IMR-90 (cell line): ENCODE measurements around the gene LCP1. TPM values are rescaled to one million over a fixed set of nuclear protein-coding genes. Genes with fewer than 3 reads are reported as not detected.

ENCODE experiments used
- ATAC-seq: fragments of 200-7000 bp; cut with Tn5 transposase; 2 replicates; pipeline ENCODE4 v1.9.1; 2020; ENCODE audit warnings: low read depth, mild to moderate bottlenecking, moderate library complexity
- BruUV-seq: library from RNA; stranded (reverse); fragments of 400-500 nt; replicated peaks from 2 replicates; lab custom pipeline; 2021; lab: Mats Ljungman, UMichigan
- CTCF ChIA-PET: fragments of 300-600 bp; formaldehyde crosslinking; extraction: SDS; loops from one replicate; lab custom pipeline; 2021; ENCODE audit warnings: antibody characterized with exemption; lab: Yijun Ruan, JAX
- POLR2A ChIA-PET: fragments of 300-600 bp; sonication (Branson Sonifier 250); formaldehyde crosslinking; loops from one replicate; lab custom pipeline; 2022; ENCODE audit warnings: antibody characterized with exemption; ENCODE audit not compliant: unreplicated experiment; lab: Charles Lee
- DNase-seq: peaks from one replicate; pipeline ENCODE4 v3.0.0; 2013
- H2AFZ ChIP-seq: replicated peaks from 2 replicates; pipeline ENCODE3; 2013; ENCODE audit warnings: low read length, mild to moderate bottlenecking; ENCODE audit not compliant: poor library complexity
- H2AK5ac ChIP-seq: 2 replicates; pipeline ENCODE4 v1.6.1; 2013; ENCODE audit warnings: low read depth, low read length, inconsistent platforms
- H2AK9ac ChIP-seq: replicated peaks from 2 replicates; pipeline ENCODE3; 2013; ENCODE audit warnings: mild to moderate bottlenecking, low read depth, low read length, moderate library complexity; ENCODE audit not compliant: poor library complexity
- H2BK120ac ChIP-seq: 2 replicates; pipeline ENCODE4 v1.6.1; 2013; ENCODE audit warnings: low read depth, low read length, inconsistent platforms
- H2BK15ac ChIP-seq: 3 replicates; pipeline ENCODE4 v1.6.1; 2013; ENCODE audit warnings: low read depth, low read length, inconsistent platforms
- H2BK20ac ChIP-seq: 2 replicates; pipeline ENCODE4 v1.6.1; 2013; ENCODE audit warnings: low read depth, mild to moderate bottlenecking, inconsistent platforms, low read length, moderate library complexity
- H2BK5ac ChIP-seq: 2 replicates; pipeline ENCODE4 v1.6.1; 2013; ENCODE audit warnings: mild to moderate bottlenecking, low read depth, low read length, inconsistent platforms; ENCODE audit not compliant: poor library complexity, severe bottlenecking
- H3K14ac ChIP-seq: replicated peaks from 2 replicates; pipeline ENCODE4 v1.6.1; 2013; ENCODE audit warnings: low read depth, low read length, inconsistent platforms
- H3K18ac ChIP-seq: 2 replicates; pipeline ENCODE4 v1.6.1; 2013; ENCODE audit warnings: low read depth, low read length, control low read depth
- H3K23ac ChIP-seq: 2 replicates; pipeline ENCODE4 v1.6.1; 2013; ENCODE audit warnings: low read depth, low read length, inconsistent platforms
- H3K27ac ChIP-seq: 2 replicates; pipeline ENCODE4 v1.5.1; 2013; ENCODE audit warnings: mild to moderate bottlenecking, control low read depth, low read length; ENCODE audit not compliant: insufficient read depth
- H3K27me3 ChIP-seq: 2 replicates; pipeline ENCODE4 v1.6.1; 2013; ENCODE audit warnings: low read length; ENCODE audit not compliant: control insufficient read depth, insufficient read depth
- H3K36me3 ChIP-seq: 2 replicates; pipeline ENCODE4 v1.6.1; 2013; ENCODE audit warnings: low read length, mixed read lengths; ENCODE audit not compliant: control insufficient read depth, insufficient read depth
- H3K4ac ChIP-seq: 2 replicates; pipeline ENCODE4 v1.6.1; 2013; ENCODE audit warnings: low read depth, low read length, inconsistent platforms
- H3K4me1 ChIP-seq: 2 replicates; pipeline ENCODE4 v1.6.1; 2013; ENCODE audit warnings: low read length, mixed read lengths; ENCODE audit not compliant: control insufficient read depth, insufficient read depth
- H3K4me2 ChIP-seq: 2 replicates; pipeline ENCODE4 v1.6.1; 2013; ENCODE audit warnings: low read depth, mild to moderate bottlenecking, control low read depth, low read length, moderate library complexity
- H3K4me3 ChIP-seq: 2 replicates; pipeline ENCODE4 v1.5.1; 2013; ENCODE audit warnings: low read depth, mild to moderate bottlenecking, control low read depth, low read length, moderate library complexity; ENCODE audit not compliant: insufficient read depth
- H3K56ac ChIP-seq: 2 replicates; pipeline ENCODE4 v1.6.1; 2013; ENCODE audit warnings: low read length, inconsistent platforms; ENCODE audit not compliant: insufficient read depth; ENCODE audit errors: extremely low read depth
- H3K79me1 ChIP-seq, 2 experiments: 2 replicates each; pipeline ENCODE4 v1.6.1; 2013; ENCODE audit warnings: low read length in 2 of 2, inconsistent platforms in 1 of 2, low read depth in 1 of 2
- H3K9ac ChIP-seq: 2 replicates; pipeline ENCODE4 v1.6.1; 2013; ENCODE audit warnings: low read depth, low read length, control low read depth
- H3K9me1 ChIP-seq: 2 replicates; pipeline ENCODE4 v1.6.1; 2013; ENCODE audit warnings: low read length, inconsistent platforms; ENCODE audit not compliant: insufficient read depth
- H3K9me3 ChIP-seq: 2 replicates; pipeline ENCODE4 v1.6.1; 2013; ENCODE audit warnings: low read length; ENCODE audit not compliant: control insufficient read depth, insufficient read depth
- H4K20me1 ChIP-seq: 2 replicates; pipeline ENCODE4 v1.6.1; 2013; ENCODE audit warnings: low read length, inconsistent platforms; ENCODE audit not compliant: insufficient read depth
- H4K5ac ChIP-seq: 2 replicates; pipeline ENCODE4 v1.6.1; 2013; ENCODE audit warnings: mild to moderate bottlenecking, low read depth, low read length, control low read depth
- H4K8ac ChIP-seq, 2 experiments: 2 replicates each; pipeline ENCODE4 v1.6.1; 2013; ENCODE audit warnings: low read depth in 2 of 2, low read length in 2 of 2, control low read depth in 1 of 2, inconsistent platforms in 1 of 2
- H4K91ac ChIP-seq: 2 replicates; pipeline ENCODE4 v1.6.1; 2013; ENCODE audit warnings: low read depth, low read length, inconsistent platforms; ENCODE audit not compliant: insufficient read depth
- BHLHE40 ChIP-seq: fragments of 150-350 bp; IDR thresholded peaks from 2 replicates; pipeline ENCODE4 v1.6.1; 2016; ENCODE audit warnings: mild to moderate bottlenecking, low read depth, low read length
- CEBPB ChIP-seq: IDR thresholded peaks from 2 replicates; pipeline ENCODE4 v1.6.1; 2012; ENCODE audit warnings: low read depth, low read length, improper control_type of control experiment
- CHD1 ChIP-seq: IDR thresholded peaks from 2 replicates; pipeline ENCODE4 v1.6.1; 2012; ENCODE audit warnings: low read depth, low read length, improper control_type of control experiment
- ELK1 ChIP-seq: fragments of 150-350 bp; IDR thresholded peaks from 2 replicates; pipeline ENCODE4 v1.6.1; 2016; ENCODE audit warnings: low read depth, mild to moderate bottlenecking, low read length, moderate library complexity, borderline replicate concordance
- FOS ChIP-seq: fragments of 150-350 bp; IDR thresholded peaks from 2 replicates; pipeline ENCODE4 v1.6.1; 2016; ENCODE audit warnings: low read depth, low read length
- MAFK ChIP-seq: IDR thresholded peaks from 2 replicates; pipeline ENCODE4 v1.6.1; 2012; ENCODE audit warnings: low read depth, low read length, improper control_type of control experiment
- MAZ ChIP-seq: IDR thresholded peaks from 2 replicates; pipeline ENCODE4 v1.6.1; 2012; ENCODE audit warnings: low read depth, mild to moderate bottlenecking, low read length, improper control_type of control experiment, moderate library complexity, borderline replicate concordance
- MXI1 ChIP-seq: IDR thresholded peaks from 2 replicates; pipeline ENCODE4 v1.6.1; 2012; ENCODE audit warnings: low read depth, mild to moderate bottlenecking, low read length, moderate library complexity, borderline replicate concordance
- NFE2L2 ChIP-seq: fragments of 150-350 bp; IDR thresholded peaks from 2 replicates; pipeline ENCODE4 v1.6.1; 2016; ENCODE audit warnings: low read depth, mild to moderate bottlenecking, low read length
- RAD21 ChIP-seq: IDR thresholded peaks from 2 replicates; pipeline ENCODE4 v1.6.1; 2012; ENCODE audit warnings: low read length, improper control_type of control experiment
- RCOR1 ChIP-seq: IDR thresholded peaks from 2 replicates; pipeline ENCODE4 v1.6.1; 2012; ENCODE audit warnings: mild to moderate bottlenecking, low read length, improper control_type of control experiment; ENCODE audit not compliant: insufficient replicate concordance
- RFX5 ChIP-seq: IDR thresholded peaks from 2 replicates; pipeline ENCODE4 v1.8.0; 2012; ENCODE audit warnings: low read depth, mild to moderate bottlenecking, low read length, moderate library complexity
- SMC3 ChIP-seq: fragments of 150-350 bp; IDR thresholded peaks from 2 replicates; pipeline ENCODE4 v1.6.1; 2016; ENCODE audit warnings: low read depth, mild to moderate bottlenecking, antibody characterized with exemption, low read length, moderate library complexity
- USF2 ChIP-seq: fragments of 150-350 bp; IDR thresholded peaks from 2 replicates; pipeline ENCODE4 v1.6.1; 2017; ENCODE audit warnings: mild to moderate bottlenecking, antibody characterized with exemption, low read length, low read depth
- WGBS, 2 experiments: methylation state at CpG; one replicate each; pipeline versions ENCODE4 v1.1.5 to v1.1.7; 2013; ENCODE audit warnings: missing lambda C conversion rate in 2 of 2; ENCODE audit not compliant: insufficient read length in 1 of 2; ENCODE audit errors: extremely low coverage in 2 of 2; 5-methylcytosine and 5-hydroxymethylcytosine counted together
- dilution Hi-C: fragments of 300-500 bp; cut with HindIII; formaldehyde crosslinking; loops from one replicate; pipeline ENCODE4 v1.14.3; 2018; ENCODE audit warnings: low sequenced_read_pairs; ENCODE audit not compliant: unreplicated experiment
- in situ Hi-C: fragments of 300-500 bp; cut with MboI; formaldehyde crosslinking; loops from 3 replicates; pipeline ENCODE4 v1.14.3; 2019; ENCODE audit warnings: low sequenced_read_pairs, inconsistent platforms, mixed read lengths
- intact Hi-C: fragments of 100-400 bp; cut with micrococcal nuclease; formaldehyde crosslinking; loops from 2 replicates; pipeline ENCODE4 v1.10.0; 2022
- polyA plus RNA-seq, 3 experiments: library from polyadenylated mRNA; depleted of rRNA; stranded (reverse); fragments of >200 nt; gene quantifications; 2 replicates each; pipeline ENCODE4 v1.2.3, GENCODE V29; 2012; ENCODE audit warnings: low replicate concordance in 1 of 3
- total RNA-seq: library from RNA; depleted of rRNA; stranded (reverse); fragments of >200 nt; gene quantifications from 2 replicates; pipeline ENCODE4 v1.2.3, GENCODE V29; 2012

The LCP1 gene
- total and polyA plus RNA-seq, 2 of the 4 experiments (the other 2 are of a cell fraction), result not detected

- Histone ChIP-seq H3K18ac (no peak overlapping the region), H3K23ac (no peak overlapping the region), H3K9me3 (no peaks in the 10 kb centered on the region), H3K4me1 (no peaks in the 10 kb centered on the region), H2BK120ac (no peak overlapping the region), H4K8ac (no peak overlapping the region), H3K9me1 (no peaks in the 10 kb centered on the region), H2AK9ac (no peak overlapping the region), H4K5ac (no peak overlapping the region), H2BK15ac (no peak overlapping the region), H3K9ac (no peak overlapping the region), H2AFZ (no peak overlapping the region), H3K27ac (no peak overlapping the region), H3K27me3 (no peaks in the 10 kb centered on the region), H3K4ac (no peak overlapping the region), H3K14ac (no peak overlapping the region), H3K56ac (no peak overlapping the region), H3K36me3 (no peaks in the 10 kb centered on the region), H2BK20ac (no peak overlapping the region), H3K79me1 (no peaks in the 10 kb centered on the region), H3K4me3 (no peak overlapping the region), H2BK5ac (no peak overlapping the region), H4K20me1 (no peaks in the 10 kb centered on the region), H2AK5ac (no peak overlapping the region), H3K4me2 (no peak overlapping the region), H4K91ac (no peak overlapping the region)
- in situ Hi-C loops (no loop called here), intact Hi-C loops (no loop called here), dilution Hi-C loops (no loop called here)
- WGBS, 2 experiments, result no CpG with 5 or more reads among the region's 5 CpGs
- DNase-seq, result no peak
- TF ChIP-seq SMC3 (no peak), USF2 (no peak), RCOR1 (no peak), RFX5 (no peak), MAZ (no peak), ELK1 (no peak), CEBPB (no peak), MAFK (no peak), BHLHE40 (no peak), RAD21 (no peak), NFE2L2 (no peak), CHD1 (no peak), FOS (no peak), MXI1 (no peak)
- no TSS peak for BruUV-seq
- no peak for ATAC-seq
- ChIA-PET CTCF (interaction anchor here (1.7 kb wide), 1 partner anchor 10 kb away, joined by 4 read pairs; no protein-coding TSS in a partner anchor), POLR2A (no interaction called here)
Observed at GRCh38 chr13:46082324-46082723, 99.7 kb downstream of the LCP1 start.
